ENCODE measurements around the gene TMEM263. TPM values are rescaled to one million over a fixed set of nuclear protein-coding genes. Genes with fewer than 3 reads are reported as not detected.
"Not testable (repeated sequence)": the region's sequence is repeated elsewhere in the genome, so short reads cannot be mapped to it uniquely, and the experiment has no call there.

TMEM263 gene
- polyA plus RNA-seq, 3 donors = 0.56 to 2.0 (median 1.7) TPM

GRCh38 chr12:106997916-106998315 is 42.2 kb downstream of the TMEM263 start:
- intact Hi-C loops (cut with micrococcal nuclease) = no loop called here
- no peak for TF ChIP-seq CTCF (IDR thresholded peaks at IDR 0.05)
- peaks cover 0 to 2% (median 0%) of the 10 kb centered on the region in 3 donors for H3K27me3 Mint-ChIP-seq (ENCODE audit: low read depth in 3 of 3)
- no peak overlapping the region for H3K4me3 ChIP-seq (replicated peaks in 1 of 3; ENCODE audit: low read depth in 2 of 3, low read length in 3 of 3)
- H3K36me3 ChIP-seq (replicated peaks in 1 of 2; ENCODE audit: control insufficient read depth in 1 of 2, insufficient read depth in 2 of 2, low read length in 2 of 2) = peaks cover 4 to 13% of the 10 kb centered on the region in 2 donors
- H3K79me2 ChIP-seq (ENCODE audit: insufficient read depth, low read length) = no peaks in the 10 kb centered on the region
- no peaks in the 10 kb centered on the region for H3K4me1 ChIP-seq (ENCODE audit: control insufficient read depth in 1 of 2, insufficient read depth in 2 of 2, low read length in 2 of 2)
- no peaks in the 10 kb centered on the region for H4K20me1 ChIP-seq (ENCODE audit: insufficient read depth, low read length)
- no peaks in the 10 kb centered on the region for H3K4me1 Mint-ChIP-seq
- H3K4me2 ChIP-seq (replicated peaks; ENCODE audit: extremely low read depth, low read length, poor library complexity, severe bottlenecking) = no peak overlapping the region
- peaks cover 26 to 29% of the 10 kb centered on the region in 2 donors for H3K36me3 Mint-ChIP-seq
- H3K27ac Mint-ChIP-seq = no peak overlapping the region
- H3K4me3 Mint-ChIP-seq = no peak overlapping the region
- no peak overlapping the region for H3K27ac ChIP-seq (ENCODE audit: low read depth in 1 of 2, low read length in 2 of 2)
- WGBS (ENCODE audit: insufficient coverage) = 92% methylated on average over 1 of the region's 1 CpG
- H3K27me3 ChIP-seq (ENCODE audit: control insufficient read depth in 2 of 2, insufficient read depth in 2 of 2, low read length in 2 of 2) = no peaks in the 10 kb centered on the region
- H3K9ac ChIP-seq (ENCODE audit: insufficient read depth, low read length, poor library complexity, severe bottlenecking) = no peak overlapping the region
- no peak overlapping the region for H2AFZ ChIP-seq (ENCODE audit: insufficient read depth, low read depth, low read length, poor library complexity, severe bottlenecking)
- no peaks in the 10 kb centered on the region for H3K9me3 ChIP-seq (replicated peaks in 1 of 2; ENCODE audit: control insufficient read depth in 1 of 2, insufficient read depth in 1 of 2, low read length in 2 of 2)
- no peak for DNase-seq
- peaks cover 0 to 2% (median 0%) of the 10 kb centered on the region in 7 donors for H3K9me3 Mint-ChIP-seq

- no peaks in the 10 kb centered on the region for H3K79me2 ChIP-seq (ENCODE audit: insufficient read depth, low read length)
- H4K20me1 ChIP-seq (ENCODE audit: insufficient read depth, low read length) = no peaks in the 10 kb centered on the region
- H3K9ac ChIP-seq (ENCODE audit: insufficient read depth, low read length, poor library complexity, severe bottlenecking) = no peak overlapping the region
- Mint-ChIP-seq H3K27ac (no peak overlapping the region), H3K36me3 (peaks cover 26 to 29% of the 10 kb centered on the region in 2 donors), H3K27me3 (ENCODE audit: low read depth in 3 of 3) (peaks cover 0 to 2% (median 0%) of the 10 kb centered on the region in 3 donors), H3K4me1 (no peaks in the 10 kb centered on the region), H3K9me3 (peaks cover 0 to 2% (median 0%) of the 10 kb centered on the region in 7 donors), H3K4me3 (no peak overlapping the region)
- H3K36me3 ChIP-seq (replicated peaks in 1 of 2; ENCODE audit: control insufficient read depth in 1 of 2, insufficient read depth in 2 of 2, low read length in 2 of 2) = peaks cover 4 to 13% of the 10 kb centered on the region in 2 donors
- no peak overlapping the region for H2AFZ ChIP-seq (ENCODE audit: insufficient read depth, low read depth, low read length, poor library complexity, severe bottlenecking)
- intact Hi-C loops (cut with micrococcal nuclease) = no loop called here
- H3K27me3 ChIP-seq (ENCODE audit: control insufficient read depth in 2 of 2, insufficient read depth in 2 of 2, low read length in 2 of 2) = no peaks in the 10 kb centered on the region
- no peak overlapping the region for H3K4me2 ChIP-seq (replicated peaks; ENCODE audit: extremely low read depth, low read length, poor library complexity, severe bottlenecking)
- WGBS (ENCODE audit: insufficient coverage) = 100% methylated on average over 4 of the region's 6 CpGs
- H3K4me3 ChIP-seq (replicated peaks in 1 of 3; ENCODE audit: low read depth in 2 of 3, low read length in 3 of 3) = no peak overlapping the region
- no peaks in the 10 kb centered on the region for H3K9me3 ChIP-seq (replicated peaks in 1 of 2; ENCODE audit: control insufficient read depth in 1 of 2, insufficient read depth in 1 of 2, low read length in 2 of 2)
- TF ChIP-seq CTCF (IDR thresholded peaks at IDR 0.05) = no peak
- H3K4me1 ChIP-seq (ENCODE audit: control insufficient read depth in 1 of 2, insufficient read depth in 2 of 2, low read length in 2 of 2) = no peaks in the 10 kb centered on the region
- no peak overlapping the region for H3K27ac ChIP-seq (ENCODE audit: low read depth in 1 of 2, low read length in 2 of 2)
- no peak for DNase-seq
Measured at GRCh38 chr12:106999446-106999845, 43.7 kb downstream of the TMEM263 start.

GRCh38 chr12:107002665-107003064 is 47.0 kb downstream of the TMEM263 start:
- H3K4me1 ChIP-seq (ENCODE audit: control insufficient read depth in 1 of 2, insufficient read depth in 2 of 2, low read length in 2 of 2); H3K4me3 ChIP-seq (replicated peaks in 1 of 3; ENCODE audit: low read depth in 2 of 3, low read length in 3 of 3); H3K79me2 ChIP-seq (ENCODE audit: insufficient read depth, low read length); H3K9ac ChIP-seq (ENCODE audit: insufficient read depth, low read length, poor library complexity, severe bottlenecking); H3K4me2 ChIP-seq (replicated peaks; ENCODE audit: extremely low read depth, low read length, poor library complexity, severe bottlenecking); H3K9me3 ChIP-seq (replicated peaks in 1 of 2; ENCODE audit: control insufficient read depth in 1 of 2, insufficient read depth in 1 of 2, low read length in 2 of 2); H3K36me3 ChIP-seq (replicated peaks in 1 of 2; ENCODE audit: control insufficient read depth in 1 of 2, insufficient read depth in 2 of 2, low read length in 2 of 2); intact Hi-C loops (cut with micrococcal nuclease); H3K27ac Mint-ChIP-seq; H3K27ac ChIP-seq (ENCODE audit: low read depth in 1 of 2, low read length in 2 of 2); H3K27me3 ChIP-seq (ENCODE audit: control insufficient read depth in 2 of 2, insufficient read depth in 2 of 2, low read length in 2 of 2); H2AFZ ChIP-seq (ENCODE audit: insufficient read depth, low read depth, low read length, poor library complexity, severe bottlenecking); DNase-seq; H3K4me3 Mint-ChIP-seq; H3K4me1 Mint-ChIP-seq; H4K20me1 ChIP-seq (ENCODE audit: insufficient read depth, low read length); H3K9me3 Mint-ChIP-seq; H3K27me3 Mint-ChIP-seq (ENCODE audit: low read depth in 3 of 3): not testable (repeated sequence)
- WGBS (ENCODE audit: insufficient coverage) = 100% methylated on average over 1 of the region's 4 CpGs
- H3K36me3 Mint-ChIP-seq = peaks cover 12 to 18% of the 10 kb centered on the region in 2 donors

All from CD14-positive monocyte (primary cell).